OCI-LY7 (cell line): ENCODE data around the gene MRPL36. TPM values are rescaled to one million over a fixed set of nuclear protein-coding genes. Genes with fewer than 3 reads are reported as not detected.

Experiments
- BruUV-seq: library from RNA; stranded (reverse); fragments of 400-500 nt; replicated peaks from 2 replicates; lab custom pipeline; 2021; lab: Mats Ljungman, UMichigan
- CTCF ChIA-PET: fragments of 300-600 bp; sonication (Branson Sonifier 250); formaldehyde crosslinking; loops from one replicate; lab custom pipeline; 2022; ENCODE audit warnings: antibody characterized with exemption; ENCODE audit not compliant: unreplicated experiment; lab: Charles Lee
- POLR2A ChIA-PET: fragments of 300-600 bp; sonication (Branson Sonifier 250); formaldehyde crosslinking; loops from one replicate; lab custom pipeline; 2022; ENCODE audit warnings: antibody characterized with exemption; lab: Charles Lee
- DNase-seq: peaks from one replicate; pipeline ENCODE4 v3.0.0-alpha.2; 2015; ENCODE audit warnings: low spot score
- H2AFZ ChIP-seq: fragments of 200-600 bp; sonication (generic), shearing (Covaris generic); 2 replicates; pipeline ENCODE4 v1.6.1; 2014; ENCODE audit warnings: mild to moderate bottlenecking, antibody characterized with exemption, low read length, moderate library complexity
- H3K27ac ChIP-seq: fragments of 200-600 bp; sonication (generic); 2 replicates; pipeline ENCODE4 v1.5.1; 2014; ENCODE audit warnings: mixed run types, low read depth, mild to moderate bottlenecking, moderate library complexity, low read length, inconsistent platforms; ENCODE audit not compliant: poor library complexity, severe bottlenecking
- H3K36me3 ChIP-seq: fragments of 200-600 bp; sonication (generic); 2 replicates; pipeline ENCODE4 v1.6.1; 2014; ENCODE audit warnings: mild to moderate bottlenecking, antibody characterized with exemption, low read length, moderate library complexity, mixed read lengths; ENCODE audit not compliant: insufficient read depth
- H3K4me1 ChIP-seq: fragments of 200-600 bp; sonication (generic); 2 replicates; pipeline ENCODE4 v1.5.1; 2014; ENCODE audit warnings: mild to moderate bottlenecking, low read length; ENCODE audit not compliant: insufficient read depth, poor library complexity, severe bottlenecking
- H3K4me2 ChIP-seq: fragments of 200-600 bp; sonication (generic); 2 replicates; pipeline ENCODE4 v1.6.1; 2014; ENCODE audit warnings: mild to moderate bottlenecking, low read length
- H3K4me3 ChIP-seq: fragments of 200-600 bp; sonication (generic); 2 replicates; pipeline ENCODE4 v1.5.1; 2014; ENCODE audit warnings: mild to moderate bottlenecking, low read depth, low read length; ENCODE audit not compliant: poor library complexity, severe bottlenecking
- H3K79me2 ChIP-seq: fragments of 200-600 bp; sonication (generic); 2 replicates; pipeline ENCODE4 v1.6.1; 2016; ENCODE audit warnings: low read depth, mild to moderate bottlenecking, low read length, moderate library complexity, mixed read lengths; ENCODE audit not compliant: insufficient read depth
- H3K9me2 ChIP-seq: fragments of 200-600 bp; sonication (generic); 2 replicates; pipeline ENCODE4 v1.6.1; 2016; ENCODE audit warnings: mild to moderate bottlenecking, low read length, mixed read lengths; ENCODE audit not compliant: insufficient read depth
- H3K9me3 ChIP-seq: fragments of 200-600 bp; sonication (generic); 2 replicates; pipeline ENCODE4 v1.6.1; 2014; ENCODE audit warnings: mild to moderate bottlenecking, mixed run types, low read length, mixed read lengths
- H4K20me1 ChIP-seq: fragments of 200-600 bp; sonication (generic); 2 replicates; pipeline ENCODE4 v1.6.1; 2014; ENCODE audit warnings: mild to moderate bottlenecking, antibody characterized with exemption, low read length, moderate library complexity, mixed read lengths; ENCODE audit not compliant: insufficient read depth
- CTCF ChIP-seq: fragments of 200-600 bp; sonication (generic); conservative IDR thresholded peaks from 2 replicates; pipeline ENCODE4 v1.5.1; 2014; ENCODE audit warnings: mild to moderate bottlenecking, antibody characterized with exemption, low read length, moderate library complexity, mixed read lengths
- EZH2phosphoT487 ChIP-seq: fragments of 200-600 bp; sonication (generic); IDR thresholded peaks from 2 replicates; pipeline ENCODE4 v1.6.1; 2018; ENCODE audit warnings: low read depth, borderline replicate concordance, mild to moderate bottlenecking, mixed run types, antibody characterized with exemption, low read length, moderate library complexity, mixed read lengths
- intact Hi-C: fragments of 100-400 bp; cut with micrococcal nuclease; formaldehyde crosslinking; loops from one replicate; pipeline ENCODE4 v1.10.0; 2022; ENCODE audit not compliant: unreplicated experiment
- total RNA-seq, 2 experiments: library from RNA; depleted of rRNA in 1 of 2; stranded (reverse); fragments of >200 nt in 1 of 2; shearing (Covaris generic) in 1 of 2; gene quantifications; 2 replicates each; pipeline ENCODE4 v1.2.3, GENCODE V29; 2014 to 2022

Gene MRPL36
- total RNA-seq, 2 experiments from 2014 or later = 91.7 to 93.8 TPM

GRCh38 chr5:1756481-1756880 is 43.2 kb downstream of the MRPL36 start:
- no peak overlapping the region for H3K4me2 ChIP-seq
- DNase-seq = no peak
- H3K36me3 ChIP-seq = no peaks in the 10 kb centered on the region
- no peaks in the 10 kb centered on the region for H3K79me2 ChIP-seq
- H3K4me1 ChIP-seq = no peaks in the 10 kb centered on the region
- no peaks in the 10 kb centered on the region for H4K20me1 ChIP-seq
- no peak for TF ChIP-seq EZH2phosphoT487
- no peak for TF ChIP-seq CTCF
- no peaks in the 10 kb centered on the region for H3K9me2 ChIP-seq
- BruUV-seq = no TSS peak
- H3K4me3 ChIP-seq = no peak overlapping the region
- intact Hi-C loops = no loop called here
- no peaks in the 10 kb centered on the region for H3K9me3 ChIP-seq
- POLR2A ChIA-PET = no interaction called here
- H2AFZ ChIP-seq = no peak overlapping the region
- no peak overlapping the region for H3K27ac ChIP-seq
- CTCF ChIA-PET = no interaction called here

- Histone ChIP-seq H3K9me3 (no peaks in the 10 kb centered on the region), H4K20me1 (no peaks in the 10 kb centered on the region), H3K36me3 (no peaks in the 10 kb centered on the region), H3K4me2 (no peak overlapping the region), H3K4me1 (no peaks in the 10 kb centered on the region), H3K4me3 (no peak overlapping the region), H3K9me2 (no peaks in the 10 kb centered on the region), H3K79me2 (no peaks in the 10 kb centered on the region), H2AFZ (no peak overlapping the region), H3K27ac (no peak overlapping the region)
- TF ChIP-seq EZH2phosphoT487 (no peak), CTCF (no peak)
- CTCF ChIA-PET = no interaction called here
- BruUV-seq = no TSS peak
- DNase-seq = no peak
- intact Hi-C loops = no loop called here
- POLR2A ChIA-PET = no interaction called here
Observed at GRCh38 chr5:1755321-1755949, 44.2 kb downstream of the MRPL36 start.

- no peaks in the 10 kb centered on the region for H4K20me1 ChIP-seq
- ChIA-PET CTCF (no interaction called here), POLR2A (no interaction called here)
- intact Hi-C loops = no loop called here
- no peak overlapping the region for H2AFZ ChIP-seq
- H3K36me3 ChIP-seq = no peaks in the 10 kb centered on the region
- H3K79me2 ChIP-seq = no peaks in the 10 kb centered on the region
- DNase-seq = no peak
- no peaks in the 10 kb centered on the region for H3K9me3 ChIP-seq
- H3K27ac ChIP-seq = no peak overlapping the region
- no peaks in the 10 kb centered on the region for H3K9me2 ChIP-seq
- no peaks in the 10 kb centered on the region for H3K4me1 ChIP-seq
- TF ChIP-seq EZH2phosphoT487 = no peak
- TF ChIP-seq CTCF = no peak
- no peak overlapping the region for H3K4me3 ChIP-seq
- H3K4me2 ChIP-seq = no peak overlapping the region
- BruUV-seq = no TSS peak
Observed at GRCh38 chr5:1754531-1755220, 45.0 kb downstream of the MRPL36 start.
